COLO829 (cell line): ENCODE measurements around the gene TTLL8.

Source experiments
- DNase-seq: peaks from one replicate; pipeline ENCODE4 v3.0.0; 2012; ENCODE audit warnings: low spot score

The TTLL8 gene

DNA sequence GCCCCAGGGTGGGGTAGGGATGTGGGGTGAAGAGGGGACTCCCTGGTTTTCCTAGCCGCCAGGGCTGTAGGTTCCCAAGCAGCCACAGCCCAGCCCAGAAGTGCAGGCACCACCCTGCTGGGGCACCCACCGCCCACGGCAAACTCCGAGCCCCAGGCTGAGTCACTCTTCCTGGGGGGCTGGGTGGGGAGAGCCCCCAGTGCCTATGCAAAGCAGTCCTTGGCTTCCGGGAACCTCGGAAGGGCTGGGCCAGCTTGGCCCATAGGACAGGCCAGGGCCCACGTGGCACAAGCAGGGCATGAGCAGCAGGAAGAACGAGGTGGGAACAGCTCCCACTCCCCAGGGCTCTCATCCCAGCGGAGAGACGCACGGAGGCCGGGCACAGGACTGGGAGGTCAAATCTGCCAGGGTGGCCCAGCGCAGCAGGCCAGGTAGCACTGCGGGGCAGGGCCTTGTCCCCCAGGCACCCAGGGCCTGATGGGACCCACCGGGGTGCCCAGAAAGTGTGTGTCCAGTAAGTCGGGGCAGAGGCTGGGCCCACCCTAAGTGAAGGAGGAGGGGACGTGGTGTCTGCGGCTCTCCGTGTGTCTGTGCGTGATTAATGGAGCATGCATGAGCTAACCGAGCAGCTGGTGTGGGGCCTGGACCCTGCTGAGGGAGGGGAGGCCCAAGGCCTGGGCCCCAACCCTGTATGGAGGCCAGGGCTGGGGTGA, 41.0 kb downstream of the TTLL8 start:
- DNase-seq, result no peak

DNA sequence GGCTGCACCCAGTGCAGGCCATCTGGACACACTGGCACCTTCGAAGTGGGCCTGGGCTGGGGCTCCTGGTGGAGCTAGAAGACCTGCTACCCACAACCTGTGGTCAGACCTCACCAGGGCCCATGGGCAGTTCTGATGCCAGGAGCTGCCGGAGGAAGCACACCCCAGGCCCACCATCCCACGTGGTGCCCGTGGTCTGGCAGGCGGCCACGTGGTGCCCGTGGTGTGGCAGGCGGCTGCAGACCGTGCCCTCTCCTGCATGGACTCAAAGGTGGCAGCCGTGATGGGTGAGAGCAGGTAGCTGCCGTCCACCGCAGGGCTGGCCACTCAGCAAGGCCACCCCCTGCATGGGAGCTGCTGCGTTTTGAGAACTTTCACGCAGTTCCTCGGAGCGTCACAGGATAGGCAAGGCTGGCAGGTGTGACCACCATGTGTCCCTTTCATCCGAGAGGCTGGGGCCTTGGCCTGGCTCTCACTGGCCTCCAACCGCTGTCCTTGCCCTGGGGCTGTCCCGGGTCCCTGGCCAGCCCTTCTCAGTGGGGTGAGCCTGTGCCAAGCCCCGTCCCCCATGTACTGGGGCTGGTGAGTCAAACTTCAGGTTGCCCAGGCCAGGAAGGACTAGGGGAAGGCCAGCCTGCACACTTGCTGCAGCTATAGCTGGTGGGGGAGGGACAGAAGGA, 41.6 kb downstream of the TTLL8 start:
- DNase-seq, result no peak

DNA sequence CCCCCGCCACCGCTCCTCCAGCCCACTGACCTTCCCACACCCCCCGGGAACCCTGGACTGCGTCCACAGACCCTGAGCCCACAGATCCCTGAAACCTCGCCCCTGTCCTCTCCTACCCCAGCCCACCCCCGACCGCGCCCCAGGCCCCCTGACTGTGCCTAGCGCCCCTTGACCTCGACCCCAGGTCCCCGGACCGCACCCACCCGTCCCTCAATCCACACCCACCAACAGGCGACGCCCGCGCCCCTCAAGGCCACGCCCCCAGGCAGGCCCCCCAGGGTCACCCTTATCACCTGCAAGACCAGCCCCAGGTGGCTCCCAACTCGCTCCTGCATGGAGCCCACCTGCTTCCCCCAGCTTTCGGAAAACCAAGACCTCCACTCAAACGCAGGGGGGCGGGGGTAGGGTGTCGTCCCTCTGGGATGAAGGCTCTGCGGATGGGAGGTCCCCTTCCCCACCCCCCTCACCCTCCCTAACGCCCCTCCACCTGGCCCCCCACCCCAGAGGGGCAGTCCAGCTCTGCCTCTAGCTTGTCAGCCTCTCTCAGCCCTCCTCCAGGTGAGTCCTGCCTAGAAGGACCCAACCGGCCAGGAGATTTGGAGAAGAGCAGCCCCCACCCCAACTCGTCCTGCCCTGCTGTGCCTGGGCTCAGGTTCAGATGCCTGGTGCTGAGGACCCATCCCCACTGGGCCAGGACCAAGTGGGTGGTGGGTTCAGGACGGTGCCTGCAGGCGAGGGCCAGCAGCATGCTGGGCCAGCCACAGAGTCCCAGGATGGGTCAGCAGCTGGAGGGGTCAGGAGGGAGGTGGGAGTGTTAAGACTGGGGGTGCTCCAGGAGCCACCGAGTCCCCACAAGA, 42.4 kb downstream of the TTLL8 start:
- DNase-seq, result no peak

DNA sequence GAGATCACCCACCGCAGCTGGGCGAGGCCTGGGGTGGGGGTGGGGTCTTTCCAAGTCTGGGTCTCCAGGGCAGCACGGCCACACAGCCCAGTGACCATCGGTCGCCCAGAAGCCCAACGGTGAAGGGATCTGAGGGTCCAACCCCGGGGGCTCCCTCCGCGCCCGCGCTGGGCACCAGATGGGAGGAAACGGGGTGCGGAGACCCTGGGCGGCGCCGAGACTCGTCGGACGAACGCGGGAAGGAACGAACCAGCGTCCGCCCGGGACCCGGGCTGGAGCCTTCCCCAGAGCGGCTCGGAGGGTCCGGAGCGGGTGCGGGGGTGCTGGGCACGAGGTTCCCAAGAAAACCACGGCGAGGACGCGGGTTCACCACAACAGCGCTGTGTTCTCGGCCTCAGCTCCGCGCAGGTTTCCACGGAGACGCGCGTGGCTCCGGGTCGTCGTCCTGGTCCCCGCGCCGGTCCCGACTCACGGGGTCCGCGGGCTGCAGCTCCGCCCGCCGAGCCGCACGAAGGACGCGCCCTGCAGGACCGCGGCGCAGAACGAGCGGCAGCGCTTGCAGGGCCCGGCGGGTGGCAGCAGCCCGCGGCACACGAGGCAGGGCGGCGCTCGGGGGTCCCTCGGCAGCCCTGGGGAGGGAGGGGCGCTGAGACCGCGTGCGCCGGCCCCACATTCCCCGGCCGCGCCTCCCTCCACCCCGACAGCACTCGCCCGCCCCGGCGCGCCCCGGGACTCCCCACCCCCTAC, 43.3 kb downstream of the TTLL8 start:
- DNase-seq, result no peak

DNA sequence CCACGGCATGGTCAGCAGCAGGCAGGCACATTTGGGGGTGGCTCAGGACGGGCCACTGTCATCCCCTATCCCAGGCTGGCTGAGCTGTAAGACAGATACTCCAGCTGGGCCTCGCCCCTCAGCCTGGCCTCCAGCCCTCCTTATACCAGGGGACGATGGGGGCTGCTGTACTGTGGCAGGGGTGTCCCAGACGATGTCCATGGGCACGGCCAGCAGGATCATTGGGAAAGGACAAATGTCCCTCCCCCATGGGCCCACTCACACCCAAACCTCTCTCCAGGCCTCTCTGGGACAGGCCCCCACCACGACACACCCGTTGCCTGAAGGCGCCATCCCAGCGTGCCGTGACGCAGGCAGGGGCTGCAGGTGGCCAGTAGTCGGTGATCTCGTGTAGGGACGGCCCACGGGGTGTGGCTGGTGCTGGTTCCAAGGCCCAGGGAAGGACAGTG, 44.0 kb downstream of the TTLL8 start:
- no peak for DNase-seq

DNA sequence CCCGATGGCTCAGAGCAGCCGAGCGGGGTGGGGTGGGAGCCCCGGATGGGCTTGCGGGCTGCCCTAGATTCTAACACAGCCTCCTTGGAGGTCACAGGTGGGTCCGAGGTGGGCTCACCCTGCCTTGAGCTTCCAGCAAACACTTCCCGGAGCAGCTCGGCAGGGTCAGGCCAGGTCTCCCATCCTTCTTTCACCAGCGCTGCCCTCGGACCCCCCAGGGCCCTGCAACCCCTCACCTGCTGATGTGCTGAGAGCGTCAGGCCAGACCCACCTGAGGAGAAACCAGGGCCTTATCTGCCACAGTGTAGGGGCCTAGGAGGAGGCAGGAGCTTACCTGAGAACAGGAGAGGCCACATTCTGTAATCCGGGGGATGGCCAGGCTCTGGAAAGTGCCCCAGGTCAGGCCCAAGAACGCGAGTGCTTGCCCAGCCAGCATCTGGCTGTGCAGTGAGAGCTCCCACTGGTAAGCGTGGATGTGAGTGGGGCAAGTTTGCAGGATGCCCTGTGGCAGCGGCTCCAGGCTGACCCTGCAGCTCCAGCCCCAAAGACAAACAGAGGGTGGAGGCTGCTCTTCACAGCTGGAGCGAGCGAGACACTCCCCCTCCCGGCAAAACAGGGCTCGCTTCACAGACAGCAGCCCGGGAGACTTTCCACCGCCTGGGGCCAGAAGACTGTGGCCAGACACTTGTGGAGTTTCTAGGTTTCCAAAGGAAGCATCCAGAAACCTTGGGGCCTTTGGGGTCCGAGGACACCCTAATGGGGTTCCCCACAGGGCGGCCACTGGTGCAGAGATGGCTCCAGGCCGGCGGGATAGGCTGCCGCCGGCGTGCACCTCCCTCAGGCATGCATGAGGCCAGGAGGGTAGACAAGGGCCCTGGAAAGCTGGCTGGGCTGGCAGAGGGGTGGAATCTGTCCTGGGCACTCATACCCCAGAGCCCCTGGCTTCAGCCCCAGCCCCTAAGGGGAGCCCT, 45.6 kb downstream of the TTLL8 start, which contains the start of gene IL17REL:
Gene IL17REL (minus strand): TSS at position 555 of the 971 bp plus-strand sequence. CDS start 119 bp downstream, at position 436.
- DNase-seq, result no peak

DNA sequence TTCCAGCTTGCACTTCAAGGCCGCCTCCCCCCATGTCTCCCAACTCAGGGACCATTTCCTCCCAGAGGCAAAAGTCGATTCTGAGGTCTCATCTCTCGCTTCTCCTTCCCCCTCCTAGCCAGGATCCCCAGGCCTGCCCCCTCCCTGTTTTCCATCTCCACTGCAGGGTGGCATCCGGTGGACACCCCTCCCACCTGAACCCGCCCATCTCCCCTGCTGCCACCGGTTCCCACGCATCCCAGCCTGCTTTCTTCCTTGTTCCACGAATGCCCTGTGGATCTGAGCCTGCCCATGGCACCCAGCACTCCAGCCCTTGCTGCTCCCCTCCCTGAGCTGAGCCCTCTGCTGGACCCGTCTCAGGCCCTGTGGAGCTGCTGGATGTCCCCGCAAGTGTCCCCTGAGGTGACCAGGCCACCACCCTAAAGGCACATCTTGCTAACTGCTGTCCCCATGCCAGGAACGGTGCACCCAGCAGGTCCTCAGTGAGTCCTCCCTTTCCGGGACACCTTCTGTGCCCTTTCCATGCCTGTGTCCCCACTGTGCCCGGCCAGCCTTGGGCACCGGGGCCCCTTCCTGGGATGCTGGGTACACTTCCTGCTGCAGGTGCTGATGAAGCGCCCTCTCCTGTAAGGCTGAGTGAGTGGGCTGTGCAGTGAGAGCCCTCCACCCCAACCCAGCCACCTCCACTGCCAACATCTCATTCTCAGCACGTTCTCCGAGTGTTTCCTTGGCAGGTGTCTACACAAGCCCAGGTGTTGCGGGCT, 46.5 kb downstream of the TTLL8 start:
- no peak for DNase-seq

DNA sequence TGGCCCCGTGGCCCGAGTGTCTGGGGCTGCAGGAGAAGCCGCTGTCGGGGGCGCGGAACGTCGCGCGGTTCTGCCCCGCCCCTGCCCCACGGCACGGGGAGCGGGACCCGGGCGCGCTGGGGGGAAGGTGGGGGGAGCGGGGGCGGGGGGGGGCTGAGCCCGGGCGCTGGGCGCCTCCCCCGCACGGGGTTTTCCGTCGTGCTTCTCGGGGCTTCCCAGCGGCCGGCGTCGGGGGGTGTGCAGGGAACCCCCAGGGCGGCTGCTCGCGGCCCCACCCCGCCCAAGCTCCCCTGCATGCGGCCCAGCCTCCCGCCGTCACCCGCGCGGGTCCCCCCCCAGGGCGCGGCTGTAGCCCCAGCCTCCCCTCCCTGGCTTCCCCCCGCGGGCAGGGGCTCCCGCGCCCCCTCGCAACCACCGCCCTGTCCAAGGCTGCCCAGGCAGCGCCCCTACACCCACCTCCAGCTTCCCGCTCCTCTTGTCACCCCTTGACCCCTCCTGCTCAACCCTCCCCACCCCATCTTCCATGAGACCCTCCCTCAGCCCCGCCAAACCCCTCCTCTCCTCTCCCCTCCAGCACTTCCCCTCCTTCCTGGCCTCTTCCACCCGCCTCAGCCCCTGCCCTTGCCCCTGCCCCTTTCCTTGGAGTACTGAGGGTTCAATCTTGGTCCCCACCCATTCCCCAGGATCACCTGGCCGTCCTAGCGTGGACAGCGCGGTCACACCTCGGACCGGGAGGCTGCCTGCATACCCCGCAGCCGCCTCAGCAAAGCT, 47.2 kb downstream of the TTLL8 start:
- DNase-seq, result no peak

DNA sequence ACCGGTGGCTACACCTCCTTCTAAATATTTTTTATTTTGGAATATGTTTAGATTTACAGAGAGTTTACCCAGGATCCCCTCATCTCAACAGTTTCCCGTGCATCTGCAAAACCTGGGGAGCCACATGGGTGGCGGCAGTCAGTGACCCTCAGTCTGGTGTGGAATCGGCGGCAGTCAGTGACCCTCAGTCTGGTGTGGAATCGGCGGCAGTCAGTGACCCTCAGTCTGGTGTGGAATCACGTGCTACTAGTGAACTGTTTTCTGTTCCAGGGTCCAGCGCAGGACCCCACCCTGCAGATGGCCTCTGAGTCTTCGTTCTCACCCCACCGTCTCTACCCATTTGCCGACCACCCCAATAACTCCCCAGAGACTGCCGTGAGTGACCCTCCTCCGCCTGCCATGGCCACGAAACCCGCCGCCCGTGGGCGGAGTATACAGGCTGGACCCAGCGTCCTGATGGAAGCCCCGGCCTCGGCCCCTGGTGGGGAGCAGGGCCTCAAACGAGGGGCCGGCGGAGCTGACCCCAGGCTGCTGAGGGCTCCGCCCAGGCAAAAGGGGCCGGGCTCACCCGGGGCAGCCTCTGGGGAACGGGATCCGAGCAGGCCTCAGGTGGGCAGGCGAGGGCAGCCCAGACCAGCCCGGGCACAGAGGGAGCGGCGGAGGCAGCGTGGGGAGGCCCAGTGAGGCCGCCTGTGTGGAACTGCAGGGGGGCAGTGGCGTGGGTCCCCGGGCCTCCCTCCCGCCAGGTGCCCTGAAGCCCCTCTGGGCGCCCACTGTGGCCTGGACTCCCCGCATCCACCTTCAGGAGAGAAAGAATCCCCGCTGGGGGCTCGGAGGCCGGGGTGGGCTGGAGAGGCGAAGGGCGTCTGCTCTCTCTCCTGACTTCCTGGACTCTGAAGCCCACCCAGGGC, 48.1 kb downstream of the TTLL8 start:
- DNase-seq, result no peak

DNA sequence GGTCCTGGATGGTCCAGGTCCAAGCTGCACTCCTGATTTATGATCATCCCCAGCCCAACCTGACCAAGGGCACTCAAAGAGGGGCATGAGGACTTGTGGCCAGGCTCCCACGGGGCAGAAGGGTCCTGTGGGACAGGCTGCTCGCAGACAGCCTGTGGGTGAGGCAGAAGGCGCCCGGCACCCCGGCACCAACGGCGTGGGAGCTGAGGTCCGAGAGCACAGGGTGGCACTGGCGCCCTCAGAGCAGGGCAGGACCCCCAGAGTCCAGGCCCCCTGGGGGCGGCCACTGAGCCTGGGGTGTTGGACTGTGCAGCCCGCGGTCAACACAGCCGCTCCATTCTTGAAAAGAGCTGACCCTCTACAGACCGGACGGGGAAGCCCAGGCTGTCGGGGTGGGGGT, 48.8 kb downstream of the TTLL8 start:
- no peak for DNase-seq

DNA sequence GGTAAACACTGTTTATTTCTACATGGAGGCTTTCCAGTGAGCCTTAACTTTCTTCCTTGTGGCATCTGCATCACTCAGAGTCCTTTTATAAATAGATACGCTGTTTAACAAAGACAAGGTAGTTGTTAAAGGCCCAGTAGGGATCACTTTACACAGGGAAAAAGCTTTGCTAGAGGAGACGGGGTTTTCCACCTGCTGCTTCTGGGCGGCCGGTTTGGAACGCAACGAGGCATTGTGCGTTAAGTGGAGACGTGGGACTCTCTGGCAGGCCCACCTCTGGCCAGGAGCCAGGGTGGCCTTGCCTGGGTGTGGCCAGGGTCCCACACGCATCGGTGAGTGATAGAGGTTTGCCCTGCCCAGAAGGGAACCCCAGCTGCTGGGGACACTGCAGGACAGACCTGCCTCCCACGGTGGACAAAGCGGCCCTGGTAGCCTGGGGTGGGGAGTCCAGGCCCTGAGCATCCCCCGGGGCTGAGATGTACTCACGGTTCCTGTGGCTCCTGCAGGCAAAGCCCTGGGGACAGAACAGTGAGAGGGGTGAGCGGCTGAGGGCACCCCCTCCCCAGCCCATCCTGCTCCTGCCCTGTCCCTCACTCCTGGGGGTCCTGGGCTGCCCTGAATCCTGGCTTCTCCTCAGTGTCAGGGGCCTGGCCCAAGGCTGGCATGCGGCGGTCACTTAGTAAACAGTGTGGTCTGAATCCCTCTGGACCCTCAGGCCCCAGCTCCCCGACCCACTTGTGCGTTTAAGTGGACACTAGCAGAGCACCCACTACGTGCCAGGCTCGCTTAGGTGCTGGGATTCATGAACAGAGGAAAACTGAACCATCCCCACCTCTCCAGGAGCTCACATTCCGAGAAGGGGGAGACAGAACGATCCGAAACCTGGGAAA, 49.7 kb downstream of the TTLL8 start:
- no peak for DNase-seq

DNA sequence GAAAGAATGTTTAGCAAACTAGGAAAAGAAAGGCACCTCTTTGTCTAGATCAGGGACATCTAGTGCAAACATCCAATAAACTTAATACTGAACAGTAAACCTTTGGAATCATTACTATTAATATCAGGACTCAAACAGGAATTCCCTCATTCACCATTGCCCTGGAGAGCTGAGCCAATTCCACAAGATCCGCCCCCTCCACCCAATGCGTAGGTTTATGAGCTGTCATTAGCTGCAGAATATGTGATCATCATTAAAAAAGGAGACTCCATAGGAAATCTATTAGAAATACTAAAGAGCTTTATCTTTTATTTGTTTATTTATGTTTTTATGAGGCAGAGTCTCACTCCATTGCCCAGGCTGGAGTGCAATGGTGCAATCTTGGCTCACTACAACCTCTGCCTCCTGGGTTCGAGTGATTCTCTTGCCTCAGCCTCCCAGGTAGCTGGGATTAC, 51.0 kb downstream of the TTLL8 start:
- no peak for DNase-seq

DNA sequence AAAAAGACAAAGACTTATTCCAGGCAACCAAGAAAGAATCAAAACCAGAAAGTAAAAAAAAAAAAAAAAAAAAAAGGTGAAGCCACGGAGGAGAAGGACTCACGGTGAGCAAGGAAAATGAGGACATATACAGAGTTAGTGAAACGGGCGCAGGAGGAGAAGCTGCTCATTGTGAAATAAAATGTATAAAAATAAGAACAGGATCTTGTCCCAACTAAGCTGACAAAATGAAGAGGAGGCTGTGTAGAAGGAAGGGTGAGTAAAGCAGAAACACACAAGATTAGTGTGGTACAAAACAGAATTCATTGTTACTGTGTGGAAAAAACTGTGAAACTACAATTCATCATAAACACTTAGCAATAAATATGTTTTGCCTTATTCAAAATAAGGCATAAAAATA, 53.2 kb downstream of the TTLL8 start:
- DNase-seq, result no peak

DNA sequence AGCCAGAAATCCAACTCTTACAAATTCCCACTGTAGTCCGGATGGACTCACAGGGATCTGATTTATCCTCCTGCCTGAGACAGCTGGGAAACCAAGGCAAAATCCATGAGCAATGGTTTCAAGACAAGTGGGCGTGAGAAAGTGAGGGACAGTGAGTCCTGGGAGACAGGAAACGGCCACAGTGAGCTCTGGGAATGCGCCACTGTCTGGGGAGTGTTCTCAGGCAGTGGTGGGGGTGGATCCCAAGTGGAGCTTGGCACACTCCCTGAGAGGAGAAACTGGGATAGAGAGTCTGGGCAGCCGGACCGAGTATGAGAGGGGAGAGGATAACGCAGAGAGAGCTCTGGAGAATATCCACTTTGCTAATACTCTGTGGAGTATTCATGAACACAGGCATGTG, 55.3 kb downstream of the TTLL8 start:
- DNase-seq, result no peak

DNA sequence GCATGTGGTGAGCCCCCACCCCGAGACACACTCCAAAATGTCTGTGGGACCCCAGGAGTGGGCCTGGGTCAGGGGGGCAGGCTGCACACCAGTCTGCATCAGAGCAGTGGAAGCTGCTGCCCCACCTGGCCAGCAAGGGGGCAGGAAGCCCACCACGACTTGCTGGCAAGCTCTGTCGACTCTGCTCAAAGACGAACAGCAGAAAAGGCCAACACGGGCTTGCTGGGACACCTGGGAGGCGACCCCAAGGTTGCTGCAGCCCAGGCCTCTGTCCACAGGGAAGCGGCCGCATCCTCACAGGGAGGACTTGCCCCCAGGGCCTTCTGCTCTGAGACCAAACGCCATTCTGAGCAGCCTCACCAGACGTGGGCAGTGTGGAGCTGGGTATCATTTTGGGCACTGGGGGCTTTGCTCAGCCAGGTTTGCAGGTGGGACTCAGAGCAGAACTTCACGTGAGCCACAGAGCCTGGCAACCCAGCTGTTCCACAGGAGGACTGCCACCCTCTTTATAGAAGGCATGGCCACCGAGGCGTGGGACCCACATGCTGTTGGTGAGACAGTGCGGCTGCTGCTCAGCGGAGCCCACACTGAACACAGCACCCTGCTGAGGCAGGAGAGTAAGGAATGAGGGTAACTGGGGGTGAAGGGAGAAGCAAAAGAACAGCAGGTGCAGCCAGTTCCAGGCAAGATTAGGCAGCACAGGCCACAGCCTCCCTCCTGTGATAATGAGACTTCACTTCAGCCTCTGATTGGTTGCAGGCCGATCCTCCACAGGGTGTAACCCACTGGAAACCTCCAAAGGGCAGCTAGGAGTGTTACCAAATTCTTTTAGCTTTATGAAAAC, 56.5 kb downstream of the TTLL8 start:
- DNase-seq, result no peak
